ENCODE data around the gene ZNF835.

ZNF835 gene

DNA sequence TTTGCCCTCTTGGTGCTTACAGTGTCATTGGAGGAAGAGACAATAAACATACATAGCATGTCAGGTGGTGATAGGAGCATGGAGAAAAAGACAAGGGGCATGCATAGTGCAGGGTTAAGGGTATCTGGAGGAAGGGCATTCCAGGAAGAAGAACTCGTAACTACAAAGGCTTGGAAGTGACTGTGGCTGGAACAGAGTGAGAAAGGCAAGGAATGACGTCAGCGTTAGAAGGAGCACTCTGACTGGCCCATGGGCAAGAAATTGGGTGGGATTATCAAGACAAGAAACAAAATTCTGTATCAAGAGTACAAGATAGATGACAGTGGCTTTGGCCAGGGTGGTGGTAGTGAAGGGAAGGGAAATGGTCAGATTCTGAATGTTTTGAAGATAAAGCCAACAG, 17.4 kb downstream of the ZNF835 start:
- in situ Hi-C loops (cut with HindIII; ENCODE audit: low sequenced_read_pairs): no loop called here
- TF ChIP-seq, protein P1, sequence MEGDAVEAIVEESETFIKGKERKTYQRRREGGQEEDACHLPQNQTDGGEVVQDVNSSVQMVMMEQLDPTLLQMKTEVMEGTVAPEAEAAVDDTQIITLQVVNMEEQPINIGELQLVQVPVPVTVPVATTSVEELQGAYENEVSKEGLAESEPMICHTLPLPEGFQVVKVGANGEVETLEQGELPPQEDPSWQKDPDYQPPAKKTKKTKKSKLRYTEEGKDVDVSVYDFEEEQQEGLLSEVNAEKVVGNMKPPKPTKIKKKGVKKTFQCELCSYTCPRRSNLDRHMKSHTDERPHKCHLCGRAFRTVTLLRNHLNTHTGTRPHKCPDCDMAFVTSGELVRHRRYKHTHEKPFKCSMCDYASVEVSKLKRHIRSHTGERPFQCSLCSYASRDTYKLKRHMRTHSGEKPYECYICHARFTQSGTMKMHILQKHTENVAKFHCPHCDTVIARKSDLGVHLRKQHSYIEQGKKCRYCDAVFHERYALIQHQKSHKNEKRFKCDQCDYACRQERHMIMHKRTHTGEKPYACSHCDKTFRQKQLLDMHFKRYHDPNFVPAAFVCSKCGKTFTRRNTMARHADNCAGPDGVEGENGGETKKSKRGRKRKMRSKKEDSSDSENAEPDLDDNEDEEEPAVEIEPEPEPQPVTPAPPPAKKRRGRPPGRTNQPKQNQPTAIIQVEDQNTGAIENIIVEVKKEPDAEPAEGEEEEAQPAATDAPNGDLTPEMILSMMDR (IDR thresholded peaks at IDR 0.05; ENCODE audit: low read depth, low read length): no peak
- DNase-seq (ENCODE audit: low read depth, low spot score): no peak
- H3K4me3 ChIP-seq (ENCODE audit: low read depth, low read length): no peak overlapping the region

DNA sequence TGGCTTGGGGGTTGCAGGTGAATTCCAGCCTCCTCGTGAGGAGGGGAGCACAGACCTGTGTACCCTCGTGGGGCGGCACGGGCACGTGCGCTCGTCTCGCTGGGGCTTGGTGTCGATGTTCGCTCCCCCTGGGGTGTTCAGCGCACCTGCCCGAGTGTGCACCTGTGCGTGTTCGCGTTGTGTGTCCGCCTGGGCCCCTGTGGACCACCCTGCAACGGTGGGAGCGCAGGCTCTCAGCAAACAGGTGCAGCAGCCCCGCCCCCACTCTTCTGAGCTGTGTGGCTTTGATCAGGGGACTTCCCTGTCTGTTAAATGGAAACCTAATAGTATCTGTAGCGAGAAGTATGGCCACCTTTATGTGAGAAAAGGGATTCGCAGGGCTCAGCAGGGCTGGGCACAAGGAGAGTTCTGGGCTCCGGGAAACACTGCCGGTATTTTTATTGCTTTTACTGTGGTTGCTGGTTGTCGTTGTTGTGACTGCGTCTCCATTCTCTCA, 28.0 kb downstream of the ZNF835 start:
- no peak for DNase-seq (ENCODE audit: low read depth, low spot score)
- in situ Hi-C loops (cut with HindIII; ENCODE audit: low sequenced_read_pairs): no loop called here
- no peak overlapping the region for H3K4me3 ChIP-seq (ENCODE audit: low read depth, low read length)
- TF ChIP-seq, protein P1 (IDR thresholded peaks at IDR 0.05; ENCODE audit: low read depth, low read length): no peak

DNA sequence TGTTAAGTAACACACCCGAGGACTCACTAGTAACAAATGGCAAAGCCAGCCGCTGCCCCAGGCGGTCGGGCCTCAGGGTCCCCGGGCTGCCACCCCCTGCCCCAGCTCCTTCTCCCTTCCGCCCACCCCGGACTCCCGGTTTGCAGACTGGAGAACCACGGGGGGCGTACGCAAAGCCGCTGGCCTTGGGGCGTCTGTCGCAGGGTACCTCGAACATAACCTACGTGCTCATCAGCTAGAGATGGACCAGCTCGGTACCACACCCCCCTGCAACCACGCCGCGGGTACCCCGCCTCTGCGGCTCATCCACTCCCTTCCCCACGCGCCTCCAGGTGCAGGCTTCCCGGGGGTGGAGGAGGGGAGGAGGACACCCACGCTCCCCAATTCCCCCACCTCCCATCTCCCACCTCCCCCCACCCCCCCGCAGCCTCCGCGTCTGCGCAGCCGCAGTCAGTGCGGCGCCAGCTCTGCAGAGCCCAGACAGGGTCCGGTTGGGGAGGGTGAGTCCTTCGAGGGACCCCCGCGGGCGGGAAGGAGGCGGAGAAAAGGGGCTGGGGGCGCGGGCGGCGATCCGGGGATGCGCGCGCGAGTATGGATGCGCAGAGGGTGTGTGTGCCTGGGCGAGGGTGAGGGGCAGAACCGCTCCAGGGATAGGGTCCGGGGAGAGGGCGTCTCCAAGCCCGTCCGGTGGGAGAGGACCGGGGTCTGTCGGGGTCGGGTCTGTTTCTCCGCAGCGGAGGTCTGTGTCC, 28.7 kb downstream of the ZNF835 start, which contains the start of gene SMIM17:
SMIM17 (plus strand) TSS at position 449 of the 749 bp plus-strand sequence. CDS start 2,509 bp downstream, outside the sequence.
- no peak for DNase-seq (ENCODE audit: low read depth, low spot score)
- in situ Hi-C loops (cut with HindIII; ENCODE audit: low sequenced_read_pairs): no loop called here
- no peak within 1 kb of the TSS for H3K4me3 ChIP-seq (ENCODE audit: low read depth, low read length)
- TF ChIP-seq, protein P1 (IDR thresholded peaks at IDR 0.05; ENCODE audit: low read depth, low read length): no peak

DNA sequence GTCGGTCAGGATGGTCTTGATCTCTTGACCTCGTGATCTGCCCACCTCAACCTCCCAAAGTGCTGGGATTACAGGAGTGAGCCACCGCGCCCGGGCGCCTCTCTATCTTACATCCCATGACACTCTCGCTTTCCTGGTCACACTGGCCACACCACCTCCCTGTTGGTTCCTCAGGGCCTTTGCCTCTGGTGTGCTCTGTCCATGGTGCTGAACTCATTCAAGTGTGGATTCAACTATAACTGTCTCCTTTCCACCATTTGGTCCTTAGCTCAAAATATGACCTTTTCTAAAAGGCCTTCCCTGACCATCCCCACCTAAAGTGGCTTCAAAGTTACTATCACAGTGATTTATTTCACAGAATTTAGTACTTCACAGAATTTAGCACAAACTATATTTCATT, 32.3 kb downstream of the ZNF835 start:
- H3K4me3 ChIP-seq (ENCODE audit: low read depth, low read length): no peak overlapping the region
- DNase-seq (ENCODE audit: low read depth, low spot score): peak; percentile 8
- in situ Hi-C loops (cut with HindIII; ENCODE audit: low sequenced_read_pairs): no loop called here
- TF ChIP-seq, protein P1 (IDR thresholded peaks at IDR 0.05; ENCODE audit: low read depth, low read length): no peak

DNA sequence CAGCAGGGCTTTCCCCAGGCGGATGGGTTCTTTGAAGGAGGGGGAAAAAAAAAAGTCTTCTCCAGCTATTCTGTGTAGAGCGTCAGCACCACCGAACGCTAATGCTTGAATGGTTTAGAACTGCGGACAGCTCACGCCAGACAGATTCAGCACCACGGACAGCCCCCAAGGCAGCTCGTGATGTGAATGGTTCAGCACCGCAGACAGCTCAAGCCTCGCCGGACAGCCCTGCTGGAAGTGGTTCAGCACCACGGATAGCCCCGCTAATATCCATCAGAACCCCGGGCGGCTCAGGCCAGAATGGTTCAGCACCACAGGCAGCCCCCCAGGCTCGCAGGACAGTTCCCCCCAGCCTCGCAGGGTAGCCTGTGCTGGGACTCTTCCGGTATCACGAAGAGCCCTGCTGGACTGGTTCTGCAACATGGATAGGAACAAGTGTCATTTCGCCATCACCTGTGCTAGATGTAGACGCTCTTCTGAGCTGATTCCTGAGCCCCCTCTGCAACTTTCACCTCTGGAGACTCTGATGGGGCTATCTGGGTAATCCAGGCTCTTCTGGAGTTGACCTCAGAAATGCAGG, 33.5 kb downstream of the ZNF835 start:
- peak; percentile 77 for DNase-seq (ENCODE audit: low read depth, low spot score)
- in situ Hi-C loops (cut with HindIII; ENCODE audit: low sequenced_read_pairs): no loop called here
- H3K4me3 ChIP-seq (ENCODE audit: low read depth, low read length): no peak overlapping the region
- TF ChIP-seq, protein P1 (IDR thresholded peaks at IDR 0.05; ENCODE audit: low read depth, low read length): no peak

DNA sequence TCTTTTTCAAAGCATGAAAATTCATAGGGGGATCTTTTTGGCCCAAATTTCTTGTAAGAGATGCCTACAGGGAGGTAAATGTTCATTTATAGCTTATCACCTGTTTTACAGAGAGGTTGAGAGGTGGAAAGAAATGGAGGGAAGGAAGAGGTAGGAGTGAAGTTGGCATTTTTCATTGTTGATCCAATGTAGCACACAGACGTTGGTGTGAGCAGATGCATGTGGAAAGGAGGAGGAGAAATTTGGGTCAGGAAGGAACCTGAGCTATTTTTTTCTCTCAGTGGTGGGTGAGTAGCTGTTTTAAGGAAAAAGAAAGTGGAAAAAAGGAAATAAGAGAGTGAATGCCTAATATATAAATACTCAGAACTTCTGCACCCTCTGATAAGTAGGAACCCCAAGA, 38.5 kb downstream of the ZNF835 start:
- DNase-seq (ENCODE audit: low read depth, low spot score): no peak
- H3K4me3 ChIP-seq (ENCODE audit: low read depth, low read length): no peak overlapping the region
- TF ChIP-seq, protein P1 (IDR thresholded peaks at IDR 0.05; ENCODE audit: low read depth, low read length): no peak
- in situ Hi-C loops (cut with HindIII; ENCODE audit: low sequenced_read_pairs): no loop called here

Data from astrocyte of the spinal cord (primary cell).